GM12878 (cell line): ENCODE measurements around the gene CTSA. TPM values are rescaled to one million over a fixed set of nuclear protein-coding genes. Genes with fewer than 3 reads are reported as not detected.

Experiments
- BMI1 ChIP-seq: fragments of 450-650 bp; IDR thresholded peaks from 2 replicates; pipeline ENCODE4 v1.6.1; 2016; ENCODE audit warnings: mild to moderate bottlenecking, moderate library complexity, borderline replicate concordance
- CHD4 ChIP-seq: fragments of 200-600 bp; sonication (generic); IDR thresholded peaks from 2 replicates; pipeline ENCODE4 v1.6.1; 2016; ENCODE audit warnings: mild to moderate bottlenecking
- CREB1 ChIP-seq: IDR thresholded peaks from 2 replicates; pipeline ENCODE4 v1.6.1; 2012; ENCODE audit warnings: low read depth, mild to moderate bottlenecking, inconsistent platforms
- ESRRA ChIP-seq: IDR thresholded peaks from 2 replicates; pipeline ENCODE4 v1.6.1; 2012; ENCODE audit warnings: mild to moderate bottlenecking, low read length, improper control_type of control experiment
- ETV6 ChIP-seq, 2 experiments: fragments of 450-650 bp in 1 of 2; IDR thresholded peaks in 1 of 2; conservative IDR thresholded peaks in 1 of 2; 2 replicates each; pipeline ENCODE4 v1.6.1; 2014; ENCODE audit warnings: antibody characterized with exemption in 1 of 2, borderline replicate concordance in 1 of 2, low read depth in 1 of 2, mild to moderate bottlenecking in 1 of 2, moderate library complexity in 1 of 2
- FOXM1 ChIP-seq: IDR thresholded peaks from 2 replicates; pipeline ENCODE4 v1.6.1; 2012; ENCODE audit warnings: low read depth, mild to moderate bottlenecking, inconsistent platforms, low read length, moderate library complexity
- IKZF1 ChIP-seq: fragments of 450-650 bp; conservative IDR thresholded peaks from 2 replicates; pipeline ENCODE4 v1.6.1; 2017; ENCODE audit warnings: antibody characterized with exemption, mild to moderate bottlenecking
- NR2C1 ChIP-seq: fragments of 450-650 bp; IDR thresholded peaks from 2 replicates; pipeline ENCODE4 v1.6.1; 2017; ENCODE audit warnings: antibody characterized with exemption, mild to moderate bottlenecking, moderate library complexity
- SMAD1 ChIP-seq: fragments of 450-650 bp; IDR thresholded peaks from 2 replicates; pipeline ENCODE4 v1.6.1; 2018; ENCODE audit warnings: mild to moderate bottlenecking, low read depth; ENCODE audit not compliant: partially characterized antibody
- SMARCA5 ChIP-seq: fragments of 450-650 bp; IDR thresholded peaks from 2 replicates; pipeline ENCODE4 v1.6.1; 2017; ENCODE audit warnings: mild to moderate bottlenecking
- SUZ12 ChIP-seq: fragments of 200-600 bp; sonication (generic); IDR thresholded peaks from one replicate; pipeline ENCODE4 v1.6.1; 2018; ENCODE audit warnings: antibody characterized with exemption, mild to moderate bottlenecking; ENCODE audit not compliant: unreplicated experiment
- YBX1 ChIP-seq: fragments of 450-650 bp; IDR thresholded peaks from 2 replicates; pipeline ENCODE4 v1.6.1; 2016; ENCODE audit warnings: antibody characterized with exemption
- polyA plus RNA-seq, 11 experiments: library from polyadenylated mRNA; depleted of rRNA in 4 of 11; unstranded in 6 of 11; stranded (reverse) in 5 of 11; fragments of >200 nt; fragmentation: Nextera tagmentation in 4 of 11; fragmentation: Illumina TruSeq in 1 of 11; extraction: Ambion mirVana in 4 of 11; extraction: Trizol in 1 of 11; gene quantifications; 1 replicate in 1 of 11; 2 replicates in 10 of 11; pipeline versions ENCODE4 v1.2.1 to v1.2.3, GENCODE V29; 2011 to 2016; ENCODE audit warnings: inconsistent platforms in 2 of 11, missing spikeins in 2 of 11, low read depth in 1 of 11
- total RNA-seq, 4 experiments: library from RNA; depleted of rRNA in 3 of 4; stranded (reverse); fragments of >200 nt in 3 of 4; fragmentation: Illumina TruSeq in 1 of 4; extraction: Trizol in 1 of 4; gene quantifications; 2 replicates each; pipeline versions ENCODE4 v1.2.1 to v1.2.3, GENCODE V29; 2013 to 2021
- TF ChIP-seq, protein P1 (sequence below): fragments of 450-650 bp; IDR thresholded peaks from 2 replicates; pipeline ENCODE4 v1.6.1; 2017; ENCODE audit warnings: antibody characterized with exemption, mild to moderate bottlenecking, moderate library complexity
- TF ChIP-seq, protein P2 (sequence below): fragments of 450-650 bp; IDR thresholded peaks from 2 replicates; pipeline ENCODE4 v1.6.1; 2017; ENCODE audit warnings: mild to moderate bottlenecking, low read depth, inconsistent platforms; ENCODE audit not compliant: poor library complexity, severe bottlenecking
- TF ChIP-seq, protein P3 (sequence below): fragments of 450-650 bp; formaldehyde crosslinking; IDR thresholded peaks from 2 replicates; pipeline ENCODE4 v1.4.0; 2022; ENCODE audit warnings: mild to moderate bottlenecking, moderate library complexity
- TF ChIP-seq, protein P4 (sequence below): fragments of 450-650 bp; IDR thresholded peaks from 2 replicates; pipeline ENCODE4 v1.6.1; 2017; ENCODE audit warnings: low read depth, mild to moderate bottlenecking, moderate library complexity
- TF ChIP-seq, protein P5 (sequence below): IDR thresholded peaks from 2 replicates; pipeline ENCODE4 v1.6.1; 2012; ENCODE audit warnings: low read depth, low read length, improper control_type of control experiment

The CTSA gene
- total and polyA plus RNA-seq, 10 of the 15 experiments (the other 5 are each of a cell fraction or from before 2014, with no cell fraction given): 7.1 to 67.0 (median 36.2) TPM

DNA sequence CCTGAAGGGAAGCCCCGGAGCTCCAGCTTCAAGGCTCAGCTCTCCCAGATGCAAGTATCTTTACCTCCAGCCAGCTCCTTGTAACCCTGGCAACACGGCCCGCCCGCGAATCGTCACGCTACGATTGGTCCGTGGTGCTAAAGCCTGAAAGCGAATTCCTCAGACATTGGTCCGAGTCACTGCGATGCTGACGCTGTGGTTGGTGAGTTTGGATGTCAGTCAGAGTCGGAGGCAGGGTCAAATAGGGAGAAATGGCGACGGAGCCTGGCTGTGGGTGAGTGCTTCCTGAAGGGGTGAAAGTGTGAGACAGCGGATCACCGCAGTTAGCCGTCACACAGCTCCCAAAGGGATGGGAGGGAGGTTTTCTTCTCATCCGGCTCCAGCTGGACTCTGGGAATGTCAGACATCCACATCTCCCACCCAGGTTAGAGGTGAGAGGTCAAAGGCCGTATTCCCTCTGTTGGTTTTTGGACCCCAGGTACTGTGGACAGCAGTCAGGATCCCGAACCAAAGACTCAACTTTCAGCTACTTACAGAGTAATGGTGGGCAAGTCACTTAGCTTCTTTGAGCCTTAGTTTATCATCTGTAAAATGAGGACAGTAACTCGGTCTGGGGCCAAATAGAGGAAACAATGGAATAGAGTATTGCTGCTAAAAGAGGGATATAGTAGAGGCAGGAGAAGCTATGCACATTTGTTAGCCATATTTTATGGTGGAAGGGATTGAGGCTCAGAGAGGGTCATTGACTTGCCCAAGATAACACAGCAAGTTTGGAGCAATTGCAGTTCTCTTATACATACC is 9.9 kb upstream of the CTSA start, which contains the start of gene ZSWIM1 (continued):
- TF ChIP-seq, protein P1, sequence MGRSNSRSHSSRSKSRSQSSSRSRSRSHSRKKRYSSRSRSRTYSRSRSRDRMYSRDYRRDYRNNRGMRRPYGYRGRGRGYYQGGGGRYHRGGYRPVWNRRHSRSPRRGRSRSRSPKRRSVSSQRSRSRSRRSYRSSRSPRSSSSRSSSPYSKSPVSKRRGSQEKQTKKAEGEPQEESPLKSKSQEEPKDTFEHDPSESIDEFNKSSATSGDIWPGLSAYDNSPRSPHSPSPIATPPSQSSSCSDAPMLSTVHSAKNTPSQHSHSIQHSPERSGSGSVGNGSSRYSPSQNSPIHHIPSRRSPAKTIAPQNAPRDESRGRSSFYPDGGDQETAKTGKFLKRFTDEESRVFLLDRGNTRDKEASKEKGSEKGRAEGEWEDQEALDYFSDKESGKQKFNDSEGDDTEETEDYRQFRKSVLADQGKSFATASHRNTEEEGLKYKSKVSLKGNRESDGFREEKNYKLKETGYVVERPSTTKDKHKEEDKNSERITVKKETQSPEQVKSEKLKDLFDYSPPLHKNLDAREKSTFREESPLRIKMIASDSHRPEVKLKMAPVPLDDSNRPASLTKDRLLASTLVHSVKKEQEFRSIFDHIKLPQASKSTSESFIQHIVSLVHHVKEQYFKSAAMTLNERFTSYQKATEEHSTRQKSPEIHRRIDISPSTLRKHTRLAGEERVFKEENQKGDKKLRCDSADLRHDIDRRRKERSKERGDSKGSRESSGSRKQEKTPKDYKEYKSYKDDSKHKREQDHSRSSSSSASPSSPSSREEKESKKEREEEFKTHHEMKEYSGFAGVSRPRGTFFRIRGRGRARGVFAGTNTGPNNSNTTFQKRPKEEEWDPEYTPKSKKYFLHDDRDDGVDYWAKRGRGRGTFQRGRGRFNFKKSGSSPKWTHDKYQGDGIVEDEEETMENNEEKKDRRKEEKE: no peak
- peak; percentile 81 for TF ChIP-seq CREB1
- TF ChIP-seq, protein P2, sequence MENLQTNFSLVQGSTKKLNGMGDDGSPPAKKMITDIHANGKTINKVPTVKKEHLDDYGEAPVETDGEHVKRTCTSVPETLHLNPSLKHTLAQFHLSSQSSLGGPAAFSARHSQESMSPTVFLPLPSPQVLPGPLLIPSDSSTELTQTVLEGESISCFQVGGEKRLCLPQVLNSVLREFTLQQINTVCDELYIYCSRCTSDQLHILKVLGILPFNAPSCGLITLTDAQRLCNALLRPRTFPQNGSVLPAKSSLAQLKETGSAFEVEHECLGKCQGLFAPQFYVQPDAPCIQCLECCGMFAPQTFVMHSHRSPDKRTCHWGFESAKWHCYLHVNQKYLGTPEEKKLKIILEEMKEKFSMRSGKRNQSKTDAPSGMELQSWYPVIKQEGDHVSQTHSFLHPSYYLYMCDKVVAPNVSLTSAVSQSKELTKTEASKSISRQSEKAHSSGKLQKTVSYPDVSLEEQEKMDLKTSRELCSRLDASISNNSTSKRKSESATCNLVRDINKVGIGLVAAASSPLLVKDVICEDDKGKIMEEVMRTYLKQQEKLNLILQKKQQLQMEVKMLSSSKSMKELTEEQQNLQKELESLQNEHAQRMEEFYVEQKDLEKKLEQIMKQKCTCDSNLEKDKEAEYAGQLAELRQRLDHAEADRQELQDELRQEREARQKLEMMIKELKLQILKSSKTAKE: peak; percentile 94
- no peak for TF ChIP-seq YBX1
- TF ChIP-seq SMARCA5: peak; percentile 47; the same call in 1 of the 2 replicates
- TF ChIP-seq NR2C1: peak; percentile 97
- no peak for TF ChIP-seq ESRRA
- TF ChIP-seq, protein P3, sequence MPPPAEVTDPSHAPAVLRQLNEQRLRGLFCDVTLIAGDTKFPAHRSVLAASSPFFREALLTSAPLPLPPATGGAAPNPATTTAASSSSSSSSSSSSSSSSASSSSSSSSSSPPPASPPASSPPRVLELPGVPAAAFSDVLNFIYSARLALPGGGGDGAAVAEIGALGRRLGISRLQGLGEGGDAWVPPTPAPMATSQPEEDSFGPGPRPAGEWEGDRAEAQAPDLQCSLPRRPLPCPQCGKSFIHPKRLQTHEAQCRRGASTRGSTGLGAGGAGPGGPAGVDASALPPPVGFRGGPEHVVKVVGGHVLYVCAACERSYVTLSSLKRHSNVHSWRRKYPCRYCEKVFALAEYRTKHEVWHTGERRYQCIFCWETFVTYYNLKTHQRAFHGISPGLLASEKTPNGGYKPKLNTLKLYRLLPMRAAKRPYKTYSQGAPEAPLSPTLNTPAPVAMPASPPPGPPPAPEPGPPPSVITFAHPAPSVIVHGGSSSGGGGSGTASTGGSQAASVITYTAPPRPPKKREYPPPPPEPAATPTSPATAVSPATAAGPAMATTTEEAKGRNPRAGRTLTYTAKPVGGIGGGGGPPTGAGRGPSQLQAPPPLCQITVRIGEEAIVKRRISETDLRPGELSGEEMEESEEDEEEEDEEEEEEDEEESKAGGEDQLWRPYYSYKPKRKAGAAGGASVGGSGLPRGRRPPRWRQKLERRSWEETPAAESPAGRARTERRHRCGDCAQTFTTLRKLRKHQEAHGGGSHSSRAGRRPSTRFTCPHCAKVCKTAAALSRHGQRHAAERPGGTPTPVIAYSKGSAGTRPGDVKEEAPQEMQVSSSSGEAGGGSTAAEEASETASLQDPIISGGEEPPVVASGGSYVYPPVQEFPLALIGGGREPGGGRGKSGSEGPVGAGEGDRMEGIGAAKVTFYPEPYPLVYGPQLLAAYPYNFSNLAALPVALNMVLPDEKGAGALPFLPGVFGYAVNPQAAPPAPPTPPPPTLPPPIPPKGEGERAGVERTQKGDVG (CRISPR knock-in tag): no peak
- TF ChIP-seq SUZ12: no peak
- TF ChIP-seq FOXM1: no peak
- TF ChIP-seq, protein P4, sequence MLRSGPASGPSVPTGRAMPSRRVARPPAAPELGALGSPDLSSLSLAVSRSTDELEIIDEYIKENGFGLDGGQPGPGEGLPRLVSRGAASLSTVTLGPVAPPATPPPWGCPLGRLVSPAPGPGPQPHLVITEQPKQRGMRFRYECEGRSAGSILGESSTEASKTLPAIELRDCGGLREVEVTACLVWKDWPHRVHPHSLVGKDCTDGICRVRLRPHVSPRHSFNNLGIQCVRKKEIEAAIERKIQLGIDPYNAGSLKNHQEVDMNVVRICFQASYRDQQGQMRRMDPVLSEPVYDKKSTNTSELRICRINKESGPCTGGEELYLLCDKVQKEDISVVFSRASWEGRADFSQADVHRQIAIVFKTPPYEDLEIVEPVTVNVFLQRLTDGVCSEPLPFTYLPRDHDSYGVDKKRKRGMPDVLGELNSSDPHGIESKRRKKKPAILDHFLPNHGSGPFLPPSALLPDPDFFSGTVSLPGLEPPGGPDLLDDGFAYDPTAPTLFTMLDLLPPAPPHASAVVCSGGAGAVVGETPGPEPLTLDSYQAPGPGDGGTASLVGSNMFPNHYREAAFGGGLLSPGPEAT: peak; percentile 67
- TF ChIP-seq CHD4: no peak
- TF ChIP-seq SMAD1: no peak
- TF ChIP-seq, protein P5, sequence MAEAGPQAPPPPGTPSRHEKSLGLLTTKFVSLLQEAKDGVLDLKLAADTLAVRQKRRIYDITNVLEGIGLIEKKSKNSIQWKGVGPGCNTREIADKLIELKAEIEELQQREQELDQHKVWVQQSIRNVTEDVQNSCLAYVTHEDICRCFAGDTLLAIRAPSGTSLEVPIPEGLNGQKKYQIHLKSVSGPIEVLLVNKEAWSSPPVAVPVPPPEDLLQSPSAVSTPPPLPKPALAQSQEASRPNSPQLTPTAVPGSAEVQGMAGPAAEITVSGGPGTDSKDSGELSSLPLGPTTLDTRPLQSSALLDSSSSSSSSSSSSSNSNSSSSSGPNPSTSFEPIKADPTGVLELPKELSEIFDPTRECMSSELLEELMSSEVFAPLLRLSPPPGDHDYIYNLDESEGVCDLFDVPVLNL: peak; percentile 40; the same call in 1 of the 2 replicates
- TF ChIP-seq BMI1: peak; percentile 98
- TF ChIP-seq IKZF1: peak; percentile 80
- TF ChIP-seq ETV6 (conservative IDR thresholded peaks at IDR 0.05 in 1 of 2, IDR thresholded peaks at IDR 0.05 in 1 of 2; ENCODE audit: borderline replicate concordance in 1 of 2, low read depth in 1 of 2): no peak
